Stimulated activated CD8-positive, alpha-beta memory T cell treated with anti-CD3 and anti-CD28 coated beads, Interleukin-15, amount 100 ng/mL, for 24 hours (primary cell): Measurements from ENCODE around the gene YAE1.

Source experiments
- DNase-seq: peaks from one replicate; pipeline ENCODE4 v3.0.0-alpha.2; 2020; ENCODE audit warnings: low read depth

YAE1 gene

DNA sequence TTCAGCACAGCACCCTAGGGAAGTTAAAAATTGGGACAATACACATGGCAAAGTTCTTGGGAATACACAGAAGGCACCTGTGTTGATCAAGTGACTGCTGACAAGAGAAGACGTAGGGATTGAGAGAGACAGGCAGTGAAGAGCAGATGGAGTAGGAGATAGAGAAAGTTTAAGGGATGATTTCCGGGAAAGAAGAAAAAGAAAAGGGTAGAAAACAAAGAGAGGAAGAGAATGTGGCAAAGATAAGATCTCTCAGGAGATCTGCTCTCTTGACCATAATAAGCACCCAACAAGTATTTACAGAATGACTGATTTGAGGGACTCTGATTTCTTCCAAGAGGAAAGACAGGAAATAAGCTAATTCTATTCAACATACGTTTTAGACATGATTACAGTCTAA, 42.1 kb downstream of the YAE1 start:
- DNase-seq: no peak

DNA sequence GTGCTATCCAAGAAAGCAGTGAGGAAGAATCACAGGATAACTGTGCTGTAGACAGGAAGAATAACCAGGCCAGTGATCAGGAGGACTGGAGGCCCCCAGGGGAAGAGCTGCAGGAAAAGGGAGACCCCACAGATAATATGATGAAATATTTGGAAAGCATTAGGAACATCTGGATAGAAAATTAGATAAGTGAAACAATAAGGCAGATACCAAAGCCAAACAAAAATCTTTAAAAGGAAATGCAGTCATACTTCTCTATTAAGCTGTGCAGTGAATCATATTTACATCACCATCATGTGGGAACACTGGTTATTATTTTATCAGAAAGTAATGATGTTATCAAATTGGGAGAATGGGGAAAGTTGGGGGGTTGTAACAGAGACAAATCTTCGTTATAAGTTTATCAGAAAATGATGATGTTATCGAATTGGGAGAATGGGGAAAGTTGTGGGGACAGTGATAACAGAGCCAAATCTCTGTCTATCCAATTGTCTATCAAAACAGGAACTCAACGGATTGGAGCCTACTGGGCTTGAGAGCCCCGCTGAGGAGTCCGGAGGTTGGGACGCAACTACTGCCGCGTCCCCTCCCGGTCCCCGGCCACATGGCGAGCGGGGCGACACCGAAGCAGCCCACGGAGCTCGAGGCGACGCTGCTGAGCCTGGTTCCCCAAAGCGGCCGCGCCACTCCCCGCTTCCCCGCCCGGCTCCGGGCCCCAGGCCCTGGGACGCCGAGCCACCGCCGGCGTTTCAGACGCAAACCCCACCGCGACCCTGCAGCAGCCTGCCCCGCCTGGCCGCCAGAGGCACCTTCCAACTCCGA, 43.1 kb downstream of the YAE1 start:
- no peak for DNase-seq

DNA sequence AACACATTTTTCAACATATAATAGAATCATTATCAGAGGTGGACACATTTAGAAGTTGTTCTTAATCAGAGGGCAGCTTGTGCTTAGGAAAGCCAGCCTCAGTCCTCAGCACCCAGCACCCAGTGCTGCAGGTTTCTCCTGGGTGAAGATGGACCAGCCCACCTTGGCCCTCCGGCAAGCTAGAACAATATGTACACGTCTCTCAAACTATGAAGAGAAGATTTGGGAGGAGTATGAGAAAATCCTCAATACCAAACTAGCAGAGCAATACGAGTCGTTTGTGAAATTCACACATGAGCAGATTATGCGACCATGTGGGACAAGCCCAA, 43.7 kb downstream of the YAE1 start:
- DNase-seq: no peak

DNA sequence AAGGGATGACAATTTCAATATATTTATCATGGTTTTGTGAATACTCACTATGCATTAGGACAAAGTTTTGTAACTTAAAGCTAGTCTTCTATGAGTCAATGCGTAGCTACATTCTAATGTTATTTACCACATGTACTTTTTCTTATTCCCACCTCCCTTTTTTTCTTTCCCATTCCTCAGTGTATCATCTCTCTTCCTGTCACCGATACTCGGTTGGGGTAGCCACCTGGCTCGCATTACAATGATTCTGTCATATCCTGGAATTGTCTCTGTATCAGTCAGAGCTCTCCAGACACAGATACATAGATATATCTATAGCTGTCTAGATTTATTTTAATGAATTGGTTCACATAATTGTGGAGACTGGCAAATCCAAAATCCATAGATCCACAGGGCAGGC, 47.4 kb downstream of the YAE1 start:
- DNase-seq: no peak

DNA sequence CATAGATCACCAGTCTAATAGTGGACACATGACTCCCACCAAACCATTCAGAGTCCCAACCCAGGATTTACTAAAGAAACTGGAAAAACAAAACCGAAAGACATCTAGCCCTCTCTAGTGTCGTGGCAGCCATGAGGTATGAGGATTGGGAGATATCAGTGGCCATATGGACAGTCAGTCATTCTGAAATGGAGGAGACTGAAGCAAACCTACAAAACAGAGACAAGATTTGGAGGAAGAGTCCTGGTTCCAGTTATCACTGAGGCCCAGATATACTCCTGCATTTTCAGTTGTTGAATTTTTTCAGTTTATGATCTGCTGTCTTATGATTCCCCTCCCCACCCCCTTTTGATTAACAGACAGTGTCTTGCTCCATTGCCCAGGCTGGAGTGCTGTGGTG, 48.1 kb downstream of the YAE1 start:
- DNase-seq: no peak

DNA sequence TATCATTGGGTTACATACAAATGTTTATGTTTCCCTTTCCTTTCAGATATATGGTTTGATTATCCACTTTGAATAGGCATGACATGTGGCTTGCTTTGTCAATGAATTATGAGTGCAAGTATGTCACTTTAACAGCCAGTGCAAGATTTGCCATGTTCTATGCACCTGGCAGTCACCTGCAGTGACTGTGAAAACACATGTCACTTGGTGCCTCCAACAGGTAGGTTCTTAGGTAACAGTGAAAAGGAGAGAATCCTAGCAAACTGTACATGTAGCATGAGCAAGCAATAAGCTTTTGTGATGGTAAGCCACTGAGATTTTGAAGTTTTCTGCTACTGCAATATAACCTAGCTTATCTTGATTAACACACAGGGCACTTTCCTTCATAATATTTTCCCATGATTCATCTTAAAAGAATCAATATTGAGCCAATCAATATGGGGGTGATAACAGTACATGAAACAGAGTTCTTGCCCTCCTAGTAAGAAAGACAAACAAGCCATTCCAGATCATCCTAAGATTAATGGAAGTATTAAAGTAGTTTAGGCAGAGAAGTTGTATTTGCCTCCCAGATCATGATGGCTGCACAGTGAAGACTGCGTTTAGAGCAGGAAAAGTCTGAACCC, 49.3 kb downstream of the YAE1 start:
- no peak for DNase-seq

DNA sequence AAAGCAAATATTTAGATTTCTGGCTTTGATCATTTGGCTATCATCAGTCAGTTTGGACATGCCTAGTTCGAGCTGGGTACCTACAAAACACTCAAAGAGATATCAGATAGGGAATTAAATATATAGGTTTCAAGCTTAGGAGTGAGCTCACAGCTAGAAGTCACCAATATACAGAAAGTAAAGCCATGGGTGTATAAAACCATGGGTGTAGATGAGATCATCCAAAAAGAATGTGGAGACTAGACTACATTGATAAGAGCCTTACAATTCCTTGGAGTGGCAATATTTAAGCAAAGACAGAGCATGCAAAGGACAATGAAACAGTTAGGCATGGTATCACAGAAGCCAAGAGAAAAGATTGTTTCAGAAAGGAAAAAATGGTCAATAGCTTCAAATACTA, 49.9 kb downstream of the YAE1 start:
- no peak for DNase-seq

DNA sequence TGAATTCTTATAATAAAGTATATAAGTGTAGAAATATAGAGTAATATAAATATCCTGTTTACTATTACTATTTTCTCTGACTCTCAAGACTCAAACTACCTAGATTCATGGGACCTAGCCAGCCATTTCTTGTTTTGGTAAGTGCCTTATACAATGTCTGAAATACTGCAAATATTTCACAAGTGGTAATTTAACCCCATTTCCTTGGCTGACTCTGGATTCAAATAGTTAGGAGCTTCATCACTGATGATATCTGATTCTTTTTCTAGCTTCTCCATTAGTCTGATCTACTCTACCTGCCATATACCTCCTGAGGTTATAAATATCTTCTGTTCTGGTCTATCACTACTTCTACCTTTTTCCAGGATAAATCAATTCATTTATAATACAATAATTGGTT, 50.8 kb downstream of the YAE1 start:
- DNase-seq: no peak

DNA sequence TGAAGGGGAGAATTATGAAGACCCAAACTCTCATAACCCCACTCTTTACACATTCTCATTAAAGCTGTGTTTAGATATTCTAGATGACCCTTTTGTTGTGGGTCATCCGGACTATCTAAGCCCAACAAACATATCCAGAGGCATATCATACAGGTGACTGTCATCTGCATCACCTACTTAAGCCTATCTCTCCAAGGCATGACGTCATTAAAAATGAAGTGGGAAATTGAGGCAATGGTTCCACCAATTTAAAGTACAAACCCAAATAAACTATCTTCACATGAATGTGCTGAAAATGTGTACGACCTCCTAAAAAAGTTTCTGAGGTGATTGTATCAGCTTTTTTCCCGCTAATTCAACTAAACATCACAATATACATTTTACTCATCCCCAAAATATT, 52.7 kb downstream of the YAE1 start:
- DNase-seq: no peak

DNA sequence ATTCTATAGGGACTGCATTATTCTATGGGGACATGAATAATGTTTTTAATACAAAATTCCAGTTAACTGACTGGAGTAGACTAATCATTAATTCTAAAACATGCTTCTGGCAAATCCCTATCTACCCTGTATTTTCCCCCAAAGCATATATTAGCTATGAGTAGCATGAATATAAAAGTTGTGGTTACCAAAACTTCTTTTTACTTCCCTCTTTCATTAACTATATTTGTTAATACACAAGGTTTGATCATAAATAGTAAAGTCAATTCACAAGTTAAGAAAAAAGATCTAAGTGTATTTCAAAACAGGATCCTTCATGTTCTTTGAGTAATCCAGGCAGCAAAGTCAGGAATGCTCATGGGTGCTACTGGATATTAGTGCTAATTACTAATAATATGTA, 54.3 kb downstream of the YAE1 start:
- DNase-seq: no peak

DNA sequence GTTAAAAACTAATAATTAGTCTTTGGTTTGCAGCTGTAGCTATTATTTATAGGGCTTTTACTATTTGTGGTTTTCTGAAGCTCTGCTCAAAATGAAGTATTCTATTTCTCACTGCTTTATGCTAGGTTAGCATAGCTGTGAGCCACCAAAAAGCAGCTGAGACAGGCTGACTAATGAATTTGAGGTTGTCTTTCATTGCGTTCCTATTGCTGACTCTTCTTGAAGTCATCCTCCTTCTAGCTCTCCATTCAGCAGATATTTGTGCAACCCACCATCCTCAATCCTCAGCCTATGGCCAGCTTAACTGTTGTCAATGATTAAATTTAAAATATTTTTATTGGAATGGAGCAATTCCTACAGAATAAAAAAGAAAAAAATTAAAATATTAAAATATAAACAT, 55.1 kb downstream of the YAE1 start:
- no peak for DNase-seq

DNA sequence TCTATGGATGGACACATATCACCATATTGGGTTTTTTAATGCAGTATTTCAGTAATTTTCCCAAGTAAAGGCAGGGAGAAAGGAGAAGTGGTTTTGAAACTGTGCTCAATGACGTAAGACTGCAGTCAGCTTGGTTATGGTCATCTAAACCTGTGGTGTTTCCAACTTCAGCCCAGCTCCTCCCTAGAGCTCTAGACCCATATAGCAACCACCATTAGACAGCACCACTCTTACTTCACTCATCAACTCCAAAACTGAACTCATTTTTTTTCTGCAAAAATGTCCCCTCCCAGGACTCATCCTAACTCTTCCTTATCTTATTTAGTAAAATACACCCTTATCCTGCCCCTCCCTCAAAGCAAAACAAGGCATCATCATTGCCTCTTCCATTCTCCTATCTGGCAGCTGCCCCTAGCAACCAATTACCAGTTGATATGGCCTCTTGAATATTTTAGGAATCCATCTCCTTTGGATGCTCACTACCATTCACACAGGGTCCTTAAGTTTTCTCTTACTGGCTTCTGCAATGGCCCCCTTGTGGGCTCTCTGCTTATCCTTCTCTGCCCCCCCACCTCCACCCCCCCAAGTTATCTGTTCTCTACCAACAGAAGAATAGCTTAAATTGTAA, 55.7 kb downstream of the YAE1 start:
- no peak for DNase-seq
